UCSD-AML1 (cell line): ENCODE data around the gene ABLIM1.

ENCODE experiments used
- DNase-seq: peaks from one replicate; lab custom pipeline; 2025; ENCODE audit not compliant: unreplicated experiment; lab: John Stamatoyannopoulos, UW

ABLIM1 gene

GRCh38 chr10:114397651-114398145, 260.4 kb downstream of the ABLIM1 start:
- no peak for DNase-seq

- no peak for DNase-seq
Measured at GRCh38 chr10:114396464-114396863, 261.6 kb downstream of the ABLIM1 start.

GRCh38 chr10:114395366-114396022, 262.6 kb downstream of the ABLIM1 start:
- DNase-seq = no peak

GRCh38 chr10:114394531-114394930, 263.5 kb downstream of the ABLIM1 start:
- no peak for DNase-seq

- DNase-seq = no peak
Measured at GRCh38 chr10:114393886-114394285, 264.2 kb downstream of the ABLIM1 start.

- no peak for DNase-seq
Measured at GRCh38 chr10:114393482-114393881, 264.6 kb downstream of the ABLIM1 start.

GRCh38 chr10:114392112-114392835, 265.8 kb downstream of the ABLIM1 start:
- no peak for DNase-seq

GRCh38 chr10:114391599-114391998, 266.5 kb downstream of the ABLIM1 start:
- DNase-seq = no peak

- DNase-seq = no peak
Measured at GRCh38 chr10:114389426-114389825, 268.6 kb downstream of the ABLIM1 start.

- DNase-seq = no peak
Measured at GRCh38 chr10:114388275-114388674, 269.8 kb downstream of the ABLIM1 start.

- no peak for DNase-seq
Measured at GRCh38 chr10:114387784-114388183, 270.3 kb downstream of the ABLIM1 start.

- DNase-seq = no peak
Measured at GRCh38 chr10:114386452-114386851, 271.6 kb downstream of the ABLIM1 start.

GRCh38 chr10:114385557-114385956, 272.5 kb downstream of the ABLIM1 start:
- no peak for DNase-seq

GRCh38 chr10:114384601-114385000, 273.5 kb downstream of the ABLIM1 start:
- no peak for DNase-seq

- DNase-seq = no peak
Measured at GRCh38 chr10:114384181-114384580, 273.9 kb downstream of the ABLIM1 start.
